Renal cortical epithelial cell (primary cell): ENCODE results near the gene GGPS1. TPM values are rescaled to one million over a fixed set of nuclear protein-coding genes. Genes with fewer than 3 reads are reported as not detected.
"Not testable (repeated sequence)": the region's sequence is repeated elsewhere in the genome, so short reads cannot be mapped to it uniquely, and the experiment has no call there.

ENCODE experiments used
- DNase-seq: peaks from one replicate; pipeline ENCODE4 v3.0.0-alpha.2; 2011; ENCODE audit warnings: low read depth
- total RNA-seq: library from RNA; depleted of rRNA; stranded (reverse); fragments of >200 nt; gene quantifications from 2 replicates; pipeline ENCODE4 v1.2.3, GENCODE V29; 2014

Gene GGPS1
- total RNA-seq, 1 donor from 2014 or later: 48.0 TPM

DNA sequence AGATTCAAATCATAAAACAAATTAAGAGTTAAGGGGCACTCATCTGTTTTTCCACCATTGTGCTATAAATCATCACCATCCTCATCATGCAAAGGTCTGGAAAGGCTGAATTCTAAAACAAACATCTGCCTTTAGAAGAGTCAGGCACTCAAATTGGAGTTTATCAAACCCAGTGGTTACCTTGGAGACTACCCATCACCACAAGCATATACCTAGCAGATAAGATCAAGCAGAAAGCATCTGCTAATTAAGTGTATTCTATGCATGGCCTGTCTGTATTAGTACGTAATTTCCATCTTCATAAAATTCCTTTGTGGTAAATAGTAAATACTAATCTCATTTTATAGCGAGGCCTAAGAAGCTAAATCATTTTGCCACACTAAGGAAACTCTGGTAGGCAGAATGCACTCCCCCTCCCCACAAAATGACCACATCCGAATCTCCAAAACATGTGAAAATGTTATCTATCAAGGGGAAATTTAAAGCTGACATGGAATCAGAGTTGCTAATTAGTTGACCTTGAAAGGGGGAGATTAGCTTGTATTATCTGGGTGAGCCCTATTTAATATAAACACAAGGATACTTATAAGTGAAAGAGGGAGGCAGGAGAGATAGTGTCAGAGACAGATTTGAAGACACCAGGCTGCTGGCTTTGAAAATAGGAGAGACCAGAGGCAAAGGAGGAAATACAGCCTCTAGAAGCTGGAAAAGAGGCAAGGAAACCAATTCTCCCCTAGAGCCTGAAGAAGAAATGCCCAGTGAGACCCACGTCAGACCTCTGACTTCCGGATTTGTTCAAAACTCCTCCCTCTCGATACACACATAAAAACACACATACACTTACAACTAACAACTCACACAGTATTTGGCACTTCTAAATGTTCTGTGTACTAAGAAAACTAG, 23.6 kb upstream of the GGPS1 start:
- no peak for DNase-seq

DNA sequence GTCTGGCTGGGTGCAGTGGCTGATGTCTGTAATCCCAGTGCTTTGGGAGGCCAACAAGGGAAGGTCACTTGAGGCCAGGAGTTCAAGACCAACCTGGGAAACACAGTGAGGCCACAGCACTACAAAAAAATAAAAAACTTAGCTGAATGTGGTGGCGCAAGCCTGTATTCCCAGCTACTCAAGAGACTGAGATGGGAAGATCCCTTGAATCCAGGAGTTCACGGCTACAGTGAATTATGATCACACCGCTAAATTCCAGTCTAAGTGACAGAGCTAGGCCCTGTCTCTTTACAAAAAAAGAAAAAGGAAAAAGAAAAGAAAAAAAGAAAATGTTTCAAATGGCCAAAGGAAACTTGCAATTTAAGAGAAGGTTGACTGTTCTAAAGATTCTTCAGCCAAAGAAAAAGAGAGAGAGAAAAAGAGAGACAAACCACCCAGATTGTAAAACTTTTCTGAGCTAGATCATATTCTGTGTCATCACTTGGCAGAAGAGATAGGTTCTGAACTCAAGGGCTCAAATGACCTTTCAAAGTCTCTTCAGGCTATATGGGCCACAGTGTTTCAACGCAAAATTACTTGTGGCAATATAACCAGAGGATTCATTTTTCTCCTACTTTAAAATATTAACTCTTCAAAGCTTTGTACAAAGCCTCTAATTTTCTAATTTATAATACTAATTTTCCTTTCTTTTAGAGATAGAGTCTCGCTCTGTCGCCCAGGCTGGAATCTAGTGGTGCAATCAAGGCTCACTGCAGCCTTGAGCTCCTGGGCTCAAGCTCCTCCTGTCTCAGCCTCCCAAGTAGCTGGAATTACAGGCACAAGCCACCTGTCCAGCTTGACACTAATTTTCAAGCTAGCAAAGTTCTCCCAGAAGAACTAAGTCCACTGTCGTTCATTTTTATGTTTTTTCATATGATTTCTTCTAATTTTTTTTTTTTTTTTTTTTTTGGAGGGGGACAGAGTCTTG, 20.9 kb upstream of the GGPS1 start:
- no peak for DNase-seq

DNA sequence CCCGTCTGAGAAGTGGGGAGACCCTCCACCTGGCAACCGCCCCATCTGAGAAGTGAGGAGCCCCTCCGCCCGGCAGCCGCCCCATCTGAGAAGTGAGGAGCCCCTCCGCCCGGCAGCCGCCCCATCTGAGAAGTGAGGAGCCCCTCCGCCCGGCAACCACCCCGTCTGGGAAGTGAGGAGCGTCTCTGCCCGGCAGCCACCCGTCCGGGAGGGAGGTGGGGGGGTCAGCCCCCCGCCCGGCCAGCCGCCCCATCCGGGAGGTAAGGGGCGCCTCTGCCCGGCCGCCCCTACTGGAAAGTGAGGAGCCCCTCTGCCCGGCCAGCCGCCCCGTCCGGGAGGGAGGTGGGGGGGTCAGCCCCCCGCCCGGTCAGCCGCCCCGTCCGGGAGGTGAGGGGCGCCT, 19.2 kb upstream of the GGPS1 start:
- not testable (repeated sequence) for DNase-seq

DNA sequence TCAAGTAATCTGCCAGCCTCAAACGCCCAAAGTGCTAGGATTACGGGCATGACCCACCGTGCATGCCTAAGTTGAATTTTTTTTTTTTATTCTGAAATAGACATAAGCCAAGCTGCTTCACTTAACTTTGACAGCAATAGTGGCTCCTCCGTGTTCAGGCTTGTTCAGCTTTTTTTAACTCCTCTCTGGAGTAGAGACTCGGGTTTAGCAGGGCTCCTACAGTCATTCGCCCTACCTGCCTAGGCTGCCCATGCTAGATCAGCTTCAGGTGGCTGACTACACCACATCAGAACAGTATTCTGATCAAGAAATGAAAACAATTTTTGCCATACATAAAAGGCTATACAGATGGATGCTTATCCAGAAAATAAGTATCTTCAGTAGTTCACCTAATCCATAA, 15.1 kb upstream of the GGPS1 start:
- DNase-seq: no peak

DNA sequence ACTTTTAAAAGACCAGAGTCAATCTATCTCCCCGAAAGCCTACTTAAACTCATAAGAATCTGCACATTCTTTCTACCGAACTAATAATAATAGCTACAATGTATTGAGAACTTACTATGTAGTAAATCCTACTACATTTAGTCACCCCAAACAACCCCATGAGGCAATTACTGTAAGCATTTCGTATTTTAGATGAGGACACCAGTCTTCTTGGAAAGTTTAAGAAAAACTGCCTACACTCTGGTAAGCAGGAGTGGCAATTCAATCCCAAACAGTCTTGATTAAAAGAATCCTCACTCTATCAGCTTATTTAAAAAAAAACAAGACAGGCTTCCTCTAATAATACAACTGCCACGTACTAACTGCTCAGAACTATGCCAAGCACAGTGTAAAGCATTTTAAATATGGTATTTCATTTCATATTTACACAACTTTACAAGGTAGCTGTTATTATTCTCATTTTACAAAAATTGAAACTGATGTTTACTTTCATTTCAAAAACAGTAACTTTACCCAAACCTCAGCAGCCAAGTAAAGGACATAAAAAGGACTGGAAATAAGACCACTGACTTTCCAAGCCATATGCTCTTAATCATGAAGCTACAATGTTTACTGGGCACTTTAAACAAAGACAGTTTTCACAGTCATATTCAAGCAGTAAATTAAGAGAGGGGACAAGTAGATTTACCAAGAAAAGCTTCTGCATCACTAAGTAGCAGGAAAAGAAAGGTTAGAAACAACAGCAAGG, 14.3 kb upstream of the GGPS1 start:
- DNase-seq: no peak

DNA sequence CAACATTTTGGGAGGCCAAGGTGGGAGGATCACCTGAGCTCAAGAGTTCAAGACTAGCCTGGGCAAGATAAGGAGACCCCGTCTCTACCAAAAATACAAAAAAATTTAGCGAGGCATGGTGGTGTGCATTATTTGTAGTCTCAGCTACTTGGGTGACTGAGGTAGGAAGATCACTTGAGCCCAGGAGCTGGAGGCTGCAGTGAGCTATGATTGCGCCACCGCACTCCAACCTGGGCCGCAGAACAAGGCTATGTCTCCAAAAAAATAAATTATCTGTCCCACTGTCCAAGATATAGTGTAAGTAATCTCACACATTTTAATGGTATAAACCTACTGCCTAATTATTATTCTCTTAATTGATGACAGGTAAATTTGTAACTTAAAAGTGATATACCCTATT, 13.2 kb upstream of the GGPS1 start:
- DNase-seq: no peak

DNA sequence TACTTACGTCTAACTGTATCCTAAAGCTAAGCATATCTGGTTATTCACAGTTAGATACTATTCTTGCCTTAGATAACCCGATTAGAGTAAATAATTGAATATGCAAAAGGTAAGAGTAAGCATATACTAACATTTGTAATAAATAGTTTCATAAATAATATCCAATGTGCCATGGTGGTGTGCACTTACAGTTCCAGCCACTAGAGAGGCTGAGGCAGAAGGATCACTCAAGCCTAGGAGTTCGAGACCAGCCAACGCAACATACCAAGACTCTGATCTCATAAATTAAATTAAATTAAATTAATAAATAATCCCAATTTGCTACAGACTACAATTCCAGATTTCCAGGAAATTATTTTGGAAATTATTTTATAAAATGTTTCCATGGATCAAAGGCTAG, 12.6 kb upstream of the GGPS1 start:
- no peak for DNase-seq

DNA sequence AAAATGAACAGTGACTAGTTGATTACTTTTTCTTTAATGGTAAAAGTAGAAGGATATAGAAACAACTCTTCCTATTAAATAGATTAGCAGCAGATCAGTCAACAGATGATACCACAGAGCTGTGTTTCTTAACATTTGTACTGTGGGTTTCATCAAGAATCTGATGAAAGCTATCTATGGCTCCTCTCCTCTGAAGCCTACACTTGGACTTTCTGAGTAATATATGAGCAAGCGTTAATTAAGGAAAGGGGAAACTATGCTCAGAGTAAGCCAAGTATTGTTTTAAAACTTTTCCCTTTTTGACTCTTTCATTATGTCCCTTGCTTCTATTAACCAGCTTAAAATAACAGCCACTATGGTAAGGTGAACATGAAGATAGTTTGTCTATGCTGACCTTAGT, 11.2 kb upstream of the GGPS1 start:
- no peak for DNase-seq

DNA sequence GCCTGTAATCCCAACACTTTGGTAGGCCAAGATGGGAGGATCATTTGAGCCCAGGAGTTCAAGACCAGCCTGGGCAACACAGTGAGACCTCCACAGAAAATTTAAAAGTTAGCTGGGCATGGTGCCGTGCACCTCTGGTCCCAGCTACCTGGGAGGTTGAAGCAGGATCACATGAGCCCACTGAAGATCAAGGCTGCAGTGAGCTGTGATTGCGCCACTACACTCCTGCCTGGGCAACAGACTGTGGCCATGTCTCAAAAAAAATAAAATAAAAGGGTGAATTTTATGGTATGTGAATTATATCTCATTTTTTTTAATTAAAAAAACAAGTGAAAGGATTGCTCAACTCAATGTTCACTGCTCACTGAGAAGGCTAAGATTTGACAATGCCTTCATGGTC, 9.1 kb upstream of the GGPS1 start:
- DNase-seq: no peak

DNA sequence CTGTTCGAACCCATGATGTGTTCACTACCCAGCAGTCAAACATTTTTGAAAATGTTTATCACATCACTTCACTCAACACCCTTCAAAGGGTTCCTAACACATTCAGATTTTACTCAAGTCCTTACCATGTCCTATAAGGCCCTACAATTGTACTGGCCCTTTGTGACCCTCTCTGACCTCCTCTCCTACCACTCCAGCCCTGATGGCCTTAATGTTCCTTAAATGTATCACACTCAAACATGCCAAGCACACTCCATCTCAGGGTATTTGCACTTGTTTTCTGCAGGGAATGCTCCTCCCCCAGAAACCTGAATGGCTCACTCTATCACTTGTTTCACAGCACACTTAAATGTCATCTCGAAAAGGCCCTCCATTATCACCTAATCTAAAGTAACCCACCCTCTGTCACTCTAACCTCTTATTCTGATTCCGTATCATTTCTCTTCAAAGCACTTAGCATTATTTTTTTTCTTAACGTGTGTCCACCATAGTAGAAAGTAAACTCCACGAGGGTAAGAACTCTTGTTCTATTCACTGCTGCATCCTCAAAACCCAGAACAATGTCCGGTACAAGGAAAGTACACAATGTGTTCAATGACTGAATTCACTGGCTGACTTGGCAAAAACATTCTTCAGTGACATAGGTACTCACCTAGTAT, 7.7 kb upstream of the GGPS1 start:
- no peak for DNase-seq

DNA sequence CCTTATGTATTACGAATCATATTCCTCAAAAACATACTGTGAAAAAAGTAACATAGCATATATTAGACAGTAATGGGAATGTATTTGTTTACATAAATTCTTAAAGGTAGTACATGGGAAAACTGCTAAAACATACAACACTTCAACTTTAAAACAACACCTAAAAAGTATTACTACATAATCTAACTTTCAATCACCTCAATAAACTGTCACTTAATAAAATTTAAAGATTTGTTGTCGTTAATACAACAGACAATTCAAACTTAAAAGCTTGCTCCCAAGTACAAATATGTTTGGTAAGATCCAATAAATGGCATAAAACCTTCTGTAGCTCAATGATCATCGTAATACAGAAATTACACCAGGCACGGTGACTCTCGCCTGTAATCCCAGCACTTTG, 4.1 kb upstream of the GGPS1 start:
- DNase-seq: no peak

DNA sequence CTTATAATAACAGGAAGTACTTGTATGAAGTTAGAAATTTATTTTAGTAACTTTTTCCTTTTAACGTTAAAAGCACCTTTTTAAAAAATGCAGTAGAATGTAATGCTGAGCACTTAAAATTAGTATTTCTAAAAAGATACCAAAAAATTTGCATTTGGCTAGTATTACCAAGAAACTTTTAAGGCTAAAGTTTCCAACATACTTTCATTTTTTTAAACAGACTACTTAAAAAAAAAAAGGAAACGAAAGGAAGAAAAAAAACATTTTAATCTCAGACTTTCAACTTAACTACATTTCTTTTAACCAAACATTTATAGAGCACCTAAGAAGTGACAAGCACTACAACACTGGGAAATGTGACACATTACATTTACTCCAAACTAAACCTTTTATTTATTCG, 3.2 kb upstream of the GGPS1 start:
- DNase-seq: no peak

DNA sequence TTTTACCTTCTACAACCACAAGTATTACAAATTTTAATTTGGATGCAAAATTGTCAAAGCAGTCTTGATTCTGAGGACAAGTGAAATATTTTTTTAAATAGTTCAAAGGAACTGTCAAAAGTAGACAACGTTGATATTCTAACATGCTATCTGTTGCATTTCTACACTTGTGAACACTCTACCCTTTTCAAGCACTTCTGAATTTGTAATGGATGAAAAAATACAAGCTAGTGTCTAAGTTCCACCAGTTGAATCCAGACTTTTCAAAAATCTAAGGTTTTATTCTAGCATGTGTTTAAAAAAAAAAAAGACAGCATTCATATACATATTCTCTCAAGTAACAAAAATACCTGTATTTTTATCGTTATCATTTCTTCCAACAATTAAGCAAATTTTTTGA, 2.5 kb upstream of the GGPS1 start:
- no peak for DNase-seq

DNA sequence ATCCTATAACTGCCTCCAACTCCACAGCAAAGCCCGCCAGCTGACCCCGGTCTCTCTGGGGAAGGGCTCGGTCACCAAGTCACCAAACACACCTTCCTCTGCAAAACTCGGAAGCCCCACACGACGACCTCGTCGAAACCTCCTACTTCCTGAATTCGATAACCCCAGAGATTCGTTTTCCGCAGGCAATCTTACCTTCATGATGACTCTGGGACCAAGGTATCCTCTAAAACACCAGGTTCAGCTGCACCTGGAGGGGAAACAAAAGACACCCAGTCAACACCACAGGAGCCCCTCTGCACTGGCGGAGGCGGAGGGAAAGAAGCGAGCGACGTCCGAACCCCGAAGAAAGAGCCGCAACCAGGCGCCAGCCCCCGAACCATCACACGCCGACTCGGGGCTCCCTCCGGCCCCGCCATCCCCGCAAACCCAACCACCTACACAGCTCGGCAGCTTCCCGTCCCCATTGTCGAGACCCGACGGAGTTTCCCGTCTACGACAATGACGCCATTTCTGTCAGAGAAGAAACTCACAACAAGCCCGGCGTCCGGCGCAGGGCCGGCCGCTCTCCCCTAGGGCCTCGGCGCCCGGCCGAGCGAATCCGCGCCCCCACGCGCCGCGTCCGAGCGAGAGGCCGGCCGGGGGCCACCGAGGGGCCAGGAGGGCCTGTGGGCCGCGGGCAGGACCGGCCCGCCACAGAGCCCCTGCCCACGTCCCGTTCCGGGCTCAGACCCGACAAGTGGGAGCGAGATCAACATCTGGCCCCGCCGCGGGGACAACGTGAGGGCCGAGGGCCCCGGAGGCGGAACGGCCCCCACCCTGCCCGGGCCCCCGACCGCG, 1.4 kb upstream of the GGPS1 start:
- DNase-seq: no peak

DNA sequence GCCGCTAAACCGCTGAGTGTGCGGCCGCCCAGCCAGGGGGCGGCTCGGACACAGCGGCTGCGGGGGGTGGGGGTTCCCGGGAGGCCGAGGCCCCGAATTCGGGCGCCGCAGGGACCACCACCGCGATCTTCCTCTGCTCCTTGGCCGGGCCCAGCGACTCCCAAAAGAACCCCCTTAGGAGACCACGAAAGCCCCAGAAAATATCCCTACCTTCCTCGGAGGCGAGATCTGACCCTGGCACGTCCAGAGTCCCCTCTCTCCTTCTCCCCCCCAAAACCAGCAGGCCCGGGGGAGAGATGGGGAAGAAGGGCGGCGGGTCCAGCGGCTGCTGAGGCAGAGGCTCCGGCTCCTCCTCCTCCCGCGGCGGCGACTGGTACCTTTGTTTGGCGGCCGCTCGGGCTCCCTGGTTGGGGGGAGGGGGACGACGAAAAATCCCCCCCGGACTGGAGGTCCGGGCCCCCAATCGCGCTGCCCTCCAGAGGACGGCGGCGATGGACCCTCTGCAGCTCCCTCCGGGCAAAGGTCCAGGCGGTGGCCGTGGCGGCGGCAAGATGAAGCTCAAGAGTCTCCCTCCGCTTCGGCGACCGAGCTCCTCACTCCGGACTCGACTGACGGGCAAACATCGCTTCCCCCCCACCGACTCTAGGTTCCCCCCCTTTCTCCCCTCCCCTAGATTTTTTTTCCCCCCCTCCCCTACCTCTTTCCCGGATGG, 655 bp upstream of the GGPS1 start, which contains the start of gene ARID4B:
Gene ARID4B (minus strand): TSS at position 621 of the 712 bp plus-strand sequence. CDS start 1,260 bp downstream, outside the sequence.
- no peak for DNase-seq

DNA sequence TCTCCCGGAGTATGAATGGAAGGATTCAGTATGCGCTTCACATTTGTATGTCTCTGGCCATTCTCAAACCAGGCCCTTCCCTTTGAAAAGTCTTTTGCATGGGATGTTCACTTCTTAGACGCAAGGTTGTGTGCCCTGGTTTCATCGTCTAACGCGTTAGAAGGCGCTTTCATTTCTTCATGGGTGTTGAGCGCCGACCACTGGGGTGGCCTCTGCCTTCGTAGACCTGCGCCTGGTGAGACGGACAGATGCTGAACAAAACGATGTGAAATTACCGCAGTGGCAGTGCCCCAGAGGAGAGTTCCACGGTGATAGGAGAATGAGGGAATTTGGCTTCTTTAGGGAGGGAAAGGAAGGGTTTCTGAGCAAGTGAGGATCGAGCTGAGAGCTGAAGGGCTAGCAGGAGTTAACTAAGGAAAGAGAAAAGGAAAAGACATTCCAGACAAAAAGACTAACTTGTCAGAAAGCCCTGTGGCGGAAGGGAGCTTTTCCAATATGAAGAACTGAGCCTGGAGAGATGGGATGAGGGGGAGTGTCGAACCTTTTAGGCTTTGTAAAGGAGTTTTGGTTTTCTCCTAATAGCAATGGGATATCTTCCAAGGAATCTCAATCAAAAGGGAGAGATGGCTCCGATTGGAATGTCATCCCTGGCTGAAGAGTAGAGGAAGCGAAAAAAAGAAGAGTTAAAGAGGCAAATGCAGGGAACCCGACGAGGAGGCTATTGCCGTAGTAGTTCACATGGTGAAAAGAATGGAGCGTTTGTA, 951 bp downstream of the GGPS1 start:
- DNase-seq: peak; percentile 36

DNA sequence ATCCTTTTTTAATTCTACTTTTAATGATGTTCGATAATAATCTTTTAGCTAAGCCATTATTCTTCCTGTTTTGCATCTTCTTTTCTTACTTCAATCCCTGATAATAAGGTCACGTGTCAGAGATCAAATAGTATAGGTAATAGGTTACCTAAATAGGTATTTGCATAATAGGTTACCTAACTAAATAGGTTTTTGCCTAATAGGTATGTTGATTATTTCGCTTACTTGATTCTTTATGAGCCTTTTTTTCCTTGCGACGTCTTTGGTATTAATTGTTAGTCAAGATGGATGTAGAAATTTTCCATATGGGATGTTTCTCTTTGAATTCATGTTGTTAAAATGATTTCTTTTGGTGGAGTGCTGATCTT, 2.5 kb downstream of the GGPS1 start:
- no peak for DNase-seq

DNA sequence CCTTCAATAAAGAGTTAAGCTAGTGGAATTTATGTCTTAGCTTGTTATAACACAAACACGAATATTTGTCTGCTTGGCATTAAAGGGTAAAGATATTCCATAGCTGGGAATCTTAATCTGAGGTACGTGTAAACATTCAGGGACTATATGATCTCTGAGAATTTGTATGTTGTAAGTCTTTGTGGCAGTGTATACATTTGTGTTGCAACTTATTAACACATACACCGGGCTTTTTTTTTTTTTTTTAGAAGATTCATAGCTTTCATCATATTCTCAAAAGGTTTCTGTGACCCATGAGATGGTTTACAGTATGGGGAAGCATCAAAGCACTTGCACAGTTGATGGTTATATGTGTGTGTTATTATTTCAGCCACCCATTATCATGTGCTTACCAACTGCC, 3.0 kb downstream of the GGPS1 start:
- DNase-seq: no peak

DNA sequence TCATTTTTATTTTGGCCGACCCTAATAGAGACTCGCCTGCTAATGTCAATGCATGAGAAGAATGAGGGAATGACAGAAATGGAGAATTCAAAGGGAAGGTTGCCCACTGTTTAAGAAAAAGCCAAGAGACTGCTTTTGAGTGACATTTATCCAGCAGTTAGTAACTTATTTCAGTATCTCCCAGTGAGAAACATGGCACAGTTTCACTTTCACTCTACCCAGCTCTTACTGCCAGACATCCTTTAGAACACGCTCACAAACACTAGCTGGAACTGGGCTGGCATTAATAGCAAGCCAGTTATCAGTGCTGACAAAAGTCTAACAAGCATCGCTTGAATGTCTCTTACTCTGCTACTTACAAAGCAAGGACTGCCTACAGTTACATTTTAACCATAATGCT, 8.5 kb downstream of the GGPS1 start:
- DNase-seq: peak; percentile 83
